ENCODE results near the gene SMIM44.

SMIM44 gene

GRCh38 chr19:3506384-3507340 lies 23.4 kb upstream of the SMIM44 start:
- Histone ChIP-seq H3K4me3 (ENCODE audit: low read depth in 1 of 2, low read length in 1 of 2) (peak overlapping the region; percentile 84 to 90), H3K36me3 (peaks cover 32% of the 10 kb centered on the region), H3K27me3 (no peaks in the 10 kb centered on the region), H3K9me3 (no peaks in the 10 kb centered on the region), H3K27ac (peak overlapping the region; percentile 84), H3K4me1 (ENCODE audit: control insufficient read depth in 1 of 2, insufficient read depth in 1 of 2, low read depth in 1 of 2, low read length in 1 of 2) (peaks cover 23 to 25% of the 10 kb centered on the region in 2 experiments)
- no peak for TF ChIP-seq CTCF (IDR thresholded peaks at IDR 0.05)

- peak; percentile 25 for TF ChIP-seq CTCF (IDR thresholded peaks at IDR 0.05)
- Histone ChIP-seq H3K36me3 (peaks cover 24% of the 10 kb centered on the region), H3K4me1 (ENCODE audit: control insufficient read depth in 1 of 2, insufficient read depth in 1 of 2, low read depth in 1 of 2, low read length in 1 of 2) (peaks cover 27 to 30% of the 10 kb centered on the region in 2 experiments), H3K27ac (peak within 1 kb of the TSS; percentile 84), H3K9me3 (no peaks in the 10 kb centered on the region), H3K4me3 (ENCODE audit: low read depth in 1 of 2, low read length in 1 of 2) (peak within 1 kb of the TSS; percentile 84 to 90), H3K27me3 (no peaks in the 10 kb centered on the region)
Observed at GRCh38 chr19:3505598-3506383, 22.6 kb upstream of the SMIM44 start, which contains the start of gene FZR1. TSS of gene FZR1 (plus strand) at chr19:3506311. CDS start at chr19:3522990, 16,679 bp downstream.

GRCh38 chr19:3504735-3505134 lies 21.5 kb upstream of the SMIM44 start:
- peak overlapping the region; percentile 37 for H3K27ac ChIP-seq
- H3K36me3 ChIP-seq, result peaks cover 13% of the 10 kb centered on the region
- peaks cover 34 to 41% of the 10 kb centered on the region in 2 experiments for H3K4me1 ChIP-seq (ENCODE audit: control insufficient read depth in 1 of 2, insufficient read depth in 1 of 2, low read depth in 1 of 2, low read length in 1 of 2)
- H3K27me3 ChIP-seq, result no peaks in the 10 kb centered on the region
- H3K4me3 ChIP-seq (ENCODE audit: low read depth in 1 of 2, low read length in 1 of 2), result no peak overlapping the region
- H3K9me3 ChIP-seq, result no peaks in the 10 kb centered on the region
- no peak for TF ChIP-seq CTCF (IDR thresholded peaks at IDR 0.05)

- no peak for TF ChIP-seq CTCF (IDR thresholded peaks at IDR 0.05)
- Histone ChIP-seq H3K9me3 (no peaks in the 10 kb centered on the region), H3K27me3 (no peaks in the 10 kb centered on the region), H3K4me1 (ENCODE audit: control insufficient read depth in 1 of 2, insufficient read depth in 1 of 2, low read depth in 1 of 2, low read length in 1 of 2) (peaks cover 35 to 42% of the 10 kb centered on the region in 2 experiments), H3K36me3 (no peaks in the 10 kb centered on the region), H3K27ac (no peak overlapping the region), H3K4me3 (ENCODE audit: low read depth in 1 of 2, low read length in 1 of 2) (no peak overlapping the region)
Observed at GRCh38 chr19:3503036-3503572, 19.9 kb upstream of the SMIM44 start.

GRCh38 chr19:3501780-3502179 lies 18.5 kb upstream of the SMIM44 start:
- Histone ChIP-seq H3K4me3 (ENCODE audit: low read depth in 1 of 2, low read length in 1 of 2) (no peak overlapping the region), H3K9me3 (no peaks in the 10 kb centered on the region), H3K27ac (no peak overlapping the region), H3K36me3 (no peaks in the 10 kb centered on the region), H3K4me1 (ENCODE audit: control insufficient read depth in 1 of 2, insufficient read depth in 1 of 2, low read depth in 1 of 2, low read length in 1 of 2) (peaks cover 24 to 32% of the 10 kb centered on the region in 2 experiments), H3K27me3 (no peaks in the 10 kb centered on the region)
- TF ChIP-seq CTCF (IDR thresholded peaks at IDR 0.05), result no peak
